VCaP (cell line): ENCODE results near the gene KIAA1671.
A peak's percentile ranks its signal among the peaks of the same experiment; 100 is the strongest.

ENCODE experiments used
- H3K27ac ChIP-seq: fragments of 450-650 bp; 2 replicates; pipeline ENCODE4 v1.5.1; 2017
- CTCF ChIP-seq: fragments of 450-650 bp; conservative IDR thresholded peaks from 2 replicates; pipeline ENCODE4 v1.5.1; 2017; ENCODE audit warnings: mild to moderate bottlenecking, moderate library complexity

KIAA1671 gene

GRCh38 chr22:25166266-25167040 is 213.9 kb downstream of the KIAA1671 start:
- no peak overlapping the region for H3K27ac ChIP-seq
- no peak for TF ChIP-seq CTCF

- no peak overlapping the region for H3K27ac ChIP-seq
- TF ChIP-seq CTCF, result no peak
Observed at GRCh38 chr22:25167082-25167481, 214.6 kb downstream of the KIAA1671 start.

- H3K27ac ChIP-seq, result no peak overlapping the region
Observed at GRCh38 chr22:25167834-25168601, 215.5 kb downstream of the KIAA1671 start.

GRCh38 chr22:25169278-25170031 is 216.9 kb downstream of the KIAA1671 start:
- H3K27ac ChIP-seq, result no peak overlapping the region
- TF ChIP-seq CTCF, result no peak

More at GRCh38 chr22:25167834-25168601, 215.5 kb downstream of the KIAA1671 start:
- no peak for TF ChIP-seq CTCF

- no peak overlapping the region for H3K27ac ChIP-seq
- no peak for TF ChIP-seq CTCF
Observed at GRCh38 chr22:25170426-25170980, 218.0 kb downstream of the KIAA1671 start.

- no peak overlapping the region for H3K27ac ChIP-seq
- peak; percentile 86 for TF ChIP-seq CTCF
Observed at GRCh38 chr22:25172153-25172552, 219.6 kb downstream of the KIAA1671 start.
